ENCODE measurements around the gene MAN2A2. TPM values are rescaled to one million over a fixed set of nuclear protein-coding genes. Genes with fewer than 3 reads are reported as not detected.
"Not testable (repeated sequence)": the region's sequence is repeated elsewhere in the genome, so short reads cannot be mapped to it uniquely, and the experiment has no call there.

The MAN2A2 gene
- polyA plus RNA-seq, 10 donors: 21.2 to 44.6 (median 33.3) TPM

DNA sequence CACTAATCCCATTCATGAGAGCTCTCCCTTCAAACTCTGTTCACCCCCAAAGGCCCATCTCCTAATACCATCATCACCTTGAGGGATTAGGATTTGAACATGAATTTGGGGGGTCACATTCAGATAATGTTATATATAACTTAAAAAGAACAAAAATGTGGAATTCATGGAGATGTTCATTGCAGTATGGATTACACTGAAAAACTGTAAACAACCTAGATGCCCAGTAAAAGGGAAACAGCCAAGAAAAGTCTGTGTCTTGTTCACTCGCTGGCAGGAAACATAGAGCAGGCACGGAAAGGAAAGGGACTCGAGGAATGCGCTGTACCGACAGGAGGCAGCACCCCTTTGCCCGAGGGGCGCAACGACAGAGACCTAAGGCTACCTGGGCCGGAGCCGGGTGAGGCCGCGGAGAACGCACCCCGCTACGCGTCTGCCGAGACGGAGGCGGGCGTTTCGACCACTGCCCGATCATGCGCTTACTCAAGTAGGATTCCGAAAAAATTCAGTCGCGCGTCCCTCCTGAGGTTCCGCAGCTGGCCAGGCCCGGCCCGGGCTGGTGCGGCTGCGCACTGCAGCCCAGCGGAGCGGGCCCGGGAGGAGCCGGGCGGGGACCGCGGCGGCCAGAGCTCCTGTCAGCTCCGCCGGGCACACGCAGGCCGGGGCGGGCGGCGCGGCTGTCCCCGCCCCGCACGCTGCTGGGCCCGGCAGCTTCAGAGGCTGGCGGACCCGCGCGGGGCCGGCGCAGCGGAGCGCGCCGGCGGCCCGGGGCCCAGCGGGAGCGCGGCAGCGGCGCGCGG lies 862 bp upstream of the MAN2A2 start:
- DNase-seq: peak; percentile 70 to 93 (median 86)

DNA sequence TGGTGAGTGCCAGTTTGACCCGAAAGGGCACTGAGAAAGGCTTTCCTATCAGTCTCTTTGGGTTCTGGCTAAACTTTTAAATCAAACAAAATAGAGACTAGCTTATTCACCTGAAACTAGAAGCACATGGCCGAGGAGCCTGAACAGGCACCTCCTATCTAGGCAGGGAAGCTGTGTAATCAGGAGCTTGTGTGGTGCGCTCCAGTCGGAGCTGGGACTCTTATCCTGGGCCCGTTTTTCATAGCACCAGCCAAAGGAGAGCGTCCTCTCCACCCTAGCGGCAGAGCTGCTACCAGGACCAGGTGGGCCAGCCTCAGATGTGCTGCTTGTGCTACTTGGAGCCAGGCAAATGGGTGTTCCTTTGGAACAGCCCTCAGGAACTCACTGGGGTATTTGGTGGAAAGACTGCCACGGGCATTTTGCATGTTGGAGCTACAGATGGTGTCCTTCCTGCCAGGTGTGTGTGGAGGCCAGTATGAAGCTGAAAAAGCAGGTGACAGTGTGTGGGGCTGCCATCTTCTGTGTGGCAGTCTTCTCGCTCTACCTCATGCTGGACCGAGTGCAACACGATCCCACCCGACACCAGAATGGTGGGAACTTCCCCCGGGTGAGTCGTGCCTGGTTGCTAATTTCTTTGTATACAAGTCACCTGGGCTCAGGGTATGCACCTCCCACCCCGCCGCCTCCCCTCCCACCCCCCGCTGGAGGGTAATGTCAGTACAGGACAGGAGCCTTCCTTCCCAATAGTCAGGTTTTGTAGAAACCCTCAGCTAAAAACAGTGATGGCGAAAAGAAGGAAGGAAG lies 833 bp downstream of the MAN2A2 start:
- DNase-seq: no peak

DNA sequence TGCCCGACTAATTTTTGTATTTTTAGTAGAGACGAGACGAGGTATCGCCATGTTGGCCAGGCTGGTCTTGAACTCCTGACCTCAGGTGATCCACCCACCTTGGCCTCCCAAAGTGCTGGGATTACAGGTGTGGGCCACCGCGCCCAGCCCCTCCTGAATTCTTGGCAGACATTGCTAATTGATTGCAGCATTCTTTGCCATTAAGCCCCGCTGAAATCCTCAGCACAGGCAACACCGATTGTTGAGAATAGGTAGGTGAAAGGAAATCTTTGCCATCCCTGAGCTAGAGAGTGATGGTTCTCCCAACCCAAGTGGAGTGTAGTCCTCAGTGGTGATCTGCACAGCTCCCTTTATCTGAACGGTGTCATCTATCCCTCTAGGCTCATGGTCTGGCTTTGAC lies 1.6 kb downstream of the MAN2A2 start:
- DNase-seq: no peak

DNA sequence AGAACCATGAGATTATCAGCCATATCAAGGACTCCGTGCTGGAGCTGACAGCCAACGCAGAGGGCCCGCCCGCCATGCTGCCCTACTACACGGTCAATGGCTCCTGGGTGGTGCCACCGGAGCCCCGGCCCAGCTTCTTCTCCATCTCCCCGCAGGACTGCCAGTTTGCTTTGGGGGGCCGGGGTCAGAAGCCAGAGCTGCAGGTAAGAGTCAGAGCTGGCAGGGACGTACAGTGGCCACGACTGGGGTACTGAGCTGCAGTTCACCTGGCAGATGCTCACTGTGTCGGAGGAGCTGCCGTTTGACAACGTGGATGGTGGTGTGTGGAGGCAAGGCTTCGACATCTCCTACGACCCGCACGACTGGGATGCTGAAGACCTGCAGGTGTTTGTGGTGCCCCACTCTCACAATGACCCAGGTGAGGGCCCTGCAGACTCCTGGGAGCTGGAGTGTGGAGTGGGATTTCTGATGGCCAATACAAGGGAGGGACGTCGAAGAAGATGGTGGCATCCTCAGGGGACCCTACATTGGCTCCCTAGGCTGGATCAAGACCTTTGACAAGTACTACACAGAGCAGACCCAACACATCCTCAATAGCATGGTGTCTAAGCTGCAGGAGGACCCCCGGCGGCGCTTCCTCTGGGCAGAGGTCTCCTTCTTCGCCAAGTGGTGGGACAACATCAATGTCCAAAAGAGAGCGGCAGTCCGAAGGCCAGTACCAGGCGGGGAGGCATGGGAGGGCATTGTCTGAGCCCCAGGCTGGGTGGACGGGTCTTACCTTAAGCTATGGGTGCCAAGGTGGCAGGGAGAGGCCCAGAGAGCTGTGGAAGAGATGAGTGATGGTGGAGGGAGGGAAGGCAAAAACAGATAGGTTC lies 2.4 kb downstream of the MAN2A2 start:
- no peak for DNase-seq

DNA sequence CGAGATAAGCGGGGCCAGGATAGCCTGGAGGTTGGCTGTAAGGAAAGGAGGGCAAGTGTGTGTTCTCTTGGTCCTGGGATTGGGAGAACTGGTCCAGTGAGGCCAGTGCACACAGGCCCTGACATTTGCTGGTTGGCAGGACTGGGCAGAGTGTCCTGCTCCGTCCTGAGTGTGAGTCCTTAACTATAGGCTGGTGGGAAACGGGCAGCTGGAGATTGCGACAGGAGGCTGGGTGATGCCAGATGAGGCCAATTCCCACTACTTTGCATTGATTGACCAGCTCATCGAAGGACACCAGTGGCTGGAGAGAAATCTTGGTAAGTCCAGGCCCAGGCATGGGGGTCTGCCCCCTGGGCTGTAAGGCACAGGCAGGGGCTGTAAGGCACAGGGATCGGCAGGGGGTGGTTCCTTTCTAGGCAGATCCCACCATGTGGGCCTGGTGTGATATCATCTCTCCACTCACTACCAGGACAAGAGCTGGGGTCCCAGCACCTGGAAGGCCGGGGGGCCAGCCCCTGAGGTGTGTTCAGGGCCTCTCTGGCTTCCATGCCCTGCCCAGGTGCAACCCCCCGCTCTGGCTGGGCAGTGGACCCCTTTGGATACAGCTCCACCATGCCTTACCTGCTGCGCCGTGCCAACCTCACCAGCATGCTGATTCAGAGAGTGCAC lies 3.2 kb downstream of the MAN2A2 start:
- no peak for DNase-seq

DNA sequence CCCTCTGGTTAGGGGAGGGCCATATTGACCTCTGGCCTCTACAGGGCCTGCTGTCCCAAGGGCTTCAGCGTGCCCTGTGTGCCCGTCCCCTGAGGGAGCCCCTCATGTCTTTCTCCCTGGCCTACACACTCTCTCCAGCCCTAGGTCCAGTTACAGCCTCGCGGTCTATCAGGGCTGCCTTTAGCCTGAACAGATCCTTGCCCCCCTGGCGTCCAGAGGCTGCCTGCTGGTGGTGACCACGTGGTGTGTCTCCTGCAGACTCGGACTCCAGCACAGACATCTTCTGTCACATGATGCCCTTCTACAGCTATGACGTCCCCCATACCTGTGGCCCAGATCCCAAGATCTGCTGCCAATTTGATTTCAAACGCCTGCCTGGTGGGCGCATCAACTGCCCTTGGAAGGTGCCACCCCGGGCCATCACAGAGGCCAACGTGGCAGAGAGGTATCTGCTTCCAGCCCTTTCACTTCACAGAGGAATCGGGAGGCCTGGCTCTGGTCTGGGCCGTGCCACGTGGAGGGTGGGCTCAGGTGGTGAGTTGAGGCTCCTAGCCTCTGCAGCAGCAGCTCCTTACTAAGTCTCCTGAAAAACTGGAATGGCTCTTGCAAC lies 4.1 kb downstream of the MAN2A2 start:
- DNase-seq: no peak

DNA sequence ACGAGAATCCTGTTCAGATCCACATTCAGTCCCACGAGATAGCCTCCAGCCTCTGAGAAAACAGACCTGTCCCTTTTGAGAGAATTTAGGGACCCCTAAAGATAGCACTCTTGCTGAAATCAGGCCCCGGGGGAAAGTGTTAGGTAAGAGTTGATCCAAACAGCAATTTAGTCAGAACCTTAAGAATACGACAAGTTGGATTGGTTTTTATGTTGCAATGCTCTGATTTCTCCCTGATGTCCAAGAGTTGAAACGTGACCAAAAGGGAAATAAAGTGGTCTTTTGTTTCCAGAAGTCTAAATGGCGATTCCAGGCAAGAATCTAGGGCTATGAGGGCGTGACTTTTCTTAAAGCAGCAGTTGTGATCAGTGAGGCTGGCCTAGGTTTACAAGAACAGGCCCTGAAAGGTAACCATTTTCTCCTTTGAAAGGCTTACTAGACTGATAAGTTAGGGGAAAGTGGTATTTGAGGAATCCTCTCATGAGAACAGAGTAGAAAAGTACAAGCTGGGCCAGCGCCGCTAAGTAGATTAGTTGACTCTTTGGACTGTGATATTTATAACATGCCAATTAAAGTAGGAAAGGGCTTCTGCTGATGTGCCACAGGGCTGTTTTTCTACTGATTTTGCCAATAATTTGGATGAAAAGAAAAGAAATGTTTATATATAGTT lies 4.9 kb downstream of the MAN2A2 start:
- no peak for DNase-seq

DNA sequence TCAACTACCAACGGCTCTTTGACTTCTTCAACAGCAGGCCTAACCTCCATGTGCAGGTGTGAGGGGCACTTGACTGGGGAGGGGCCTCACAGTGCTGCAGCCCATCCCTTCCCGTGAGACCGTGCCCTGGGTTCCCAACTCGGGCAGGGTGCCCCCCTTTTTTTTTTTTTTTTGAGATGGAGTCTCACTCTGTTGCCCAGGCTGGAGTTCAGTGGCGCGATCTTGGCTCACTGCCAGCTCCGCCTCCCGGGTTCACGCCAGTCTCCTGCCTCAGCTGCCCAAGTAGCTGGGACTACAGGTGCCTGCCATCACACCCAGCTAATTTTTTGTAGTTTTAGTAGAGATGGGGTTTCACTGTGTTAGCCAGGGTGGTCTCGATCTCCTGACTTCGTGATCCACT lies 6.3 kb downstream of the MAN2A2 start:
- DNase-seq: not testable (repeated sequence)

DNA sequence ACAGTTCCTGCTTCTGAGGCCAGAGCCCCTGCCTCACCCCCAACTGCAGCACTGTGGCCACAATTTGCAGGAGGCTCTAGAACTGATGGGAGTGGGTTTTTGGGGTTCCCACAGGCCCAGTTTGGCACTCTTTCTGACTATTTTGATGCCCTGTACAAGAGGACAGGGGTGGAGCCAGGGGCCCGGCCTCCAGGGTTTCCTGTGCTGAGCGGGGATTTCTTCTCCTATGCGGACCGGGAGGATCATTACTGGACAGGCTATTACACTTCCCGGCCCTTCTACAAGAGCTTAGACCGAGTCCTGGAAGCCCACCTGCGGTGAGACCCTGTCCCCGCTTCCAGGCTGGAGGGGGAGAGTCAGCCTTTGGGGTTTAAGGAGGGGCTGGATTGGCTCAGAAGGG lies 6.9 kb downstream of the MAN2A2 start:
- DNase-seq: no peak

DNA sequence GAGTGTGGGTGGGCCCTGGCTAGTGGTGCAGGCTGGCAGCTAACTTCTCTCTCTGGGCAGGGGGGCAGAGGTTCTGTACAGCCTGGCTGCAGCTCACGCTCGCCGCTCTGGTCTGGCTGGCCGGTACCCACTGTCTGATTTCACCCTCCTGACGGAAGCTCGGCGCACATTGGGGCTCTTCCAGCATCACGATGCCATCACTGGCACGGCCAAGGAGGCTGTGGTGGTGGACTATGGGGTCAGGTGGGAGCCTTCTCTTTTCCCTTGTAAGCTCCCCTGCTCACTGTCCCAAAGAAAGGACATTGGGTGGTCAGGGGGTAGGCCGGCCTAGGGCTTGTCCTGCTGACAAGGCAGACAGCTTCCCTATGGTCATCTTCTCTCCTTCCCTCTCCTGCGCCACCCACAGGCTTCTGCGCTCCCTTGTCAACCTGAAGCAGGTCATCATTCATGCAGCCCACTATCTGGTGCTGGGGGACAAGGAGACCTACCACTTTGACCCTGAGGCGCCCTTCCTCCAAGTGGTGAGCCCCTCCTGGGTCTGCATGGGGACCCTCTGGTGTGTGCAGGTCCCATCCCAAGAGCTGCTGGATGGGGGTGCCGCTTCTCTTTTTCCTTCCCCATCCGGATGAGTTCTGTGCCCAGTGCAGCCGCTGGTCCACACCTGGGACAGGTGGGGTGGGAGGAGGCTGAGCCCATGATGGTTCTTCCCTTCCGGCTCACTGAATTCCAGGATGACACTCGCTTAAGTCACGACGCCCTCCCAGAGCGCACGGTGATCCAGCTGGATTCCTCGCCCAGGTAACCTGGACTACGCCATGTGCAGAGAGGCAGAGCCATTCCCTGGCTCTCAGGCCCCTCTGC lies 7.6 kb downstream of the MAN2A2 start:
- DNase-seq: no peak

DNA sequence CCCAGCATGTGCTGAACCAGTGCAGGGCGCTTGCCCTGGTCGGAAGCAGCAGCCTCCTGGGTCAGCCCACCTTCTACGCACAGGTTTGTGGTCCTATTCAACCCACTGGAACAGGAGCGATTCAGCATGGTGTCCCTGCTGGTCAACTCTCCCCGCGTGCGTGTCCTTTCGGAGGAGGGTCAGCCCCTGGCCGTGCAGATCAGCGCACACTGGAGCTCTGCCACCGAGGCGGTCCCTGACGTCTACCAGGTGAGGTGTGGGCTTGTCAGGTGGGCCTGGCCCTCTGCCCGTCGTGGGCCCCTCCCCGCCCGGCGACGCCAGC lies 8.2 kb downstream of the MAN2A2 start:
- no peak for DNase-seq

DNA sequence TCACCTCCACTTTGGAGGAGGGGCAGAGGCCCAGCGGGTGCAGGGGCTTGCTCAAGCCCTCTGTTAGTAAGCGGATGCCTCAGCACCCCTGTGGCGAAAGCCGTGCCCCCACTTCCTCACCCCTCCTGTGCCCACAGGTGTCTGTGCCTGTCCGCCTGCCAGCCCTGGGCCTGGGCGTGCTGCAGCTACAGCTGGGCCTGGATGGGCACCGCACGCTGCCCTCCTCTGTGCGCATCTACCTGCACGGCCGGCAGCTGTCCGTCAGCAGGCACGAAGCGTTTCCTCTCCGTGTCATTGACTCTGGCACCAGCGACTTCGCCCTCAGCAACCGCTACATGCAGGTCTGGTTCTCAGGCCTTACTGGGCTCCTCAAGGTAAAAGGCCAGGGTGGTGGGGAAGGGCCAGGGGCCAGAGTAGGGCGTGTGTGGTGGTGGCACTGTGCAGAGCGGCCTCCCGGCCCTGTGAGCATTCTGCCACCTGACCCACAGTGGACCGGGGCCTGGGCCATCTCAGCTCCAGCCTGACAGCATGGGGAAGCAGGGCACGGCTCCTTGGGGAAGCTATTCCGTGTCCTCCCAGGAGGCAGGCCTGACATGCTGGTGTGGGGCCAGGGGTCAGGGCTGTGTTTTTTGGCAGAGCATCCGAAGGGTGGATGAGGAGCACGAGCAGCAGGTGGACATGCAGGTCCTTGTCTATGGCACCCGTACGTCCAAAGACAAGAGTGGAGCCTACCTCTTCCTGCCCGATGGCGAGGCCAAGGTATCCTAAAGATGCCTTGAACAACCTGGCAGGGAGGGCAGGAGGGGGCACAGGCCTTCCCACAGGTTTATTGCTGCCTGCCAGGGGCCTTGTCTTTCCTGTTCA lies 9.0 kb downstream of the MAN2A2 start:
- no peak for DNase-seq

DNA sequence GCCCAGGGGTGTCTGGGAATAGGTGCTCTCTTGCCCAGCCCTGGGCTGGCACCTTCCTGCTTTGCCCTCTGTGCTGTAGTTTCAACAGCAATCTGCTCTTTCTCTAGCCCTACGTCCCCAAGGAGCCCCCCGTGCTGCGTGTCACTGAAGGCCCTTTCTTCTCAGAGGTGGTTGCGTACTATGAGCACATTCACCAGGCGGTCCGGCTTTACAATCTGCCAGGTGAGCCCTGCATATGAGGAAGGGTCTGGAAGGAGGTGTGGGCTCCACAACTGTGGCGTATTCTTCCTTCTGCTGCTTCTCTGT lies 9.6 kb downstream of the MAN2A2 start:
- DNase-seq: no peak

DNA sequence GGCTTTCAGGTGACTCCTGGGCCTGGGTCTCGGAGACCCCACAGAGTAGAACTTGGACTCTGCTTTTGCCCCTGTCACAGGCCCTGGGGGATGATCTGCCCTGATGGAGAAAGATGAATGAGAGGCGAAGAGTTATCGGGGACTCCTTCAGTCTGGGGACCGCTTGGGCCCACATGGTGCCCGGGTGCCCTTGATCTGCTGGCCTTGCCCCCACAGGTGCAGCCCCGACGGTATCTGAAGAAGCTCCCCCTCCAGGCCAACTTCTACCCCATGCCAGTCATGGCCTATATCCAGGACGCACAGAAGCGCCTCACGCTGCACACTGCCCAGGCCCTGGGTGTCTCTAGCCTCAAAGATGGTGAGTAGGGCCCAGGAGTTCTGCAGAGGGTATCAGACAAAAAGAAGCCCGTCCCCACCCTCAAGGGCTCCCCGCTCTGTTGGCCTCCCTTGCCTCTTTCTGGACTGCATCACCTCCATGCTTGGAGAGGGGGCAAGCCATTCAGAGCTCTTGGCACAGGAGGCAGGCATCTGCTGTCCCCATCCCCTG lies 10.4 kb downstream of the MAN2A2 start:
- no peak for DNase-seq

DNA sequence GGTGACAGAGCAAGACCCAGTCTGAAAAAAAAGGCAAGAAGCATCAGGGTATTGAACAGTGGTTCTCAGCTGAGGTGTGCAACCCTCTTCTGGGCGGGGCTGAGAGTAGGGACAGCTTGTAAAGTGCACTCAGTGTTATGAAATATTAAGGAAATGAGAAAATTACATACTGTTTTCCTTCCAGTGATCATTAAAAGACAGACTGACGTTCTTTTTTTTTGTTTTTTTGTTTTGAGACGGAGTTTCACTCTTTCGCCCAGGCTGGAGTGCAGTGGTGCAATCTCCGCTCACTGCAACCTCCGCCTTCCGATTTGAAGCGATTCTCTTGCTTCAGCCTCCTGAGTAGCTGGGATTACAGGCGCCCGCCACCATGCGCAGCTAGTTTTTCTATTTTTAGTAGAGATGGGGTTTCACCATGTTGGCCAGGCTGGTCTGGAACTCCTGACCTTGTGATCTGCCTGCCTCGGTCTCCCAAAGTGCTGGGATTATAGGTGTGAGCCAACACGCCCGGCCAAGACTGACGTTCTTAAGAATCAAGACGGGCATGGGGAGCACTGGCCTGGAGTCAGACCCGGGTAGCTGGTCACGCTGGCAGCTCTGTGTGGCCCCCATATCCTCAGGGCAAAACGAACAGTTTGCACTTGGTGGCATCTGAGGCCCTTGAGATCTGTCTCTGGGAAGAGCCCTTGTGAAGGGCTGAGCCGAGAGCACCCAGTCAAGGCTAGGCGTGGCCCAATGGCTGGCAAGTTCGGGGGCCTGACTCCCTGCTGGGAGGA lies 11.4 kb downstream of the MAN2A2 start:
- DNase-seq: no peak

DNA sequence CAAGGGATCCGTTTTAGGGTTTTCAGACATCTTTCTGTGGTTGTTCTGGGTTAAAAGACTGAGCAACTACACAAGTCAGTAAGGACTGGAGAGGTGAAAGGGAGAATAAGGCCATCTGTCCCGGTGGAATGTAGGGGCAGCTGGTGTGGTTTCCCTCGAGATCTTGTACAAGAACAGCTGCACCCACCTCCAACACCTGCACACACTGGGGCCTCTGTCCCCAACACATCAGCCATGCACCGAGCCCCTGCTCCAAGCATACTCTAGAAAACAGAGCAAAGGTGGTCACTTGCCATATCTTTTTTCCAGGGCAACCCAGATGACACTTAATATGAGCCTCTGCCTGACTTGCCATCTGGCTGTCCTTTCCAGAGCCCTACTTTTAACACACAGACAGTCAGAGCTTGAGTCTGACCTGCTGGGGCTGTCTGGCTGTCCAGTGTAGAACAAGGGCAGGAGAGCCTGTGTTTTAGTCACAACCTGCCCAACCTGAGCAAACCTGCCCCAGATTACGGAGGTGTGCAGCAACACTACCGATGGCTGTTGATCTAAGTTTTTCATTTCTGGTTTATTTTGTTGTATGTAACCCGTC lies 12.2 kb downstream of the MAN2A2 start:
- no peak for DNase-seq

DNA sequence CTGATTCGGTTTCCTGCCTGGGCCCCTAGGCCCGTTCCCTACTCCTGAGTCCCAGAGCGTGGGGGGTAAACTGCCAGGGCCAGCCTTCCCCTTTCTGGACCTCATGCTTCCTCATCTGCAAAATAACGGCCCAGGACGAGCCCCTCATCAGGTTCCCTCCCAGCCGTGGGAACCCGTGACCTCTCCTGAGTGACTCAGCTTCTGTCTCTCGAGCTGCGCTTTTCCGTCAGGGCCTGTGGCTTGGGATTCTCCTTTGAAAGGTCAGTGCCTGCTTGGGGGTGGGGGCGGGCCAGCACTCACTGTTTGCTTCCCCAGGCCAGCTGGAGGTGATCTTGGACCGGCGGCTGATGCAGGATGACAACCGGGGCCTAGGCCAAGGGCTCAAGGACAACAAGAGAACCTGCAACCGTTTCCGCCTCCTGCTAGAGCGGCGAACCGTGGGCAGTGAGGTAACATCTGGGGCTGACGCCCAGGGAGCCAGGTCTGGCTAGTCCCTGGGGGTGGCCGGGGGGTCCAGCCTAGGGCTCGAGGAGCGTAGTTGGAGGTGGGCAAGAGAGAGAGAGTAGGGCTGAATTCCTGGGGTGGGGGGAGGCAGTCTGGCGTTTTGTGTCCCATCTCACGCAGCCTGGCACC lies 12.8 kb downstream of the MAN2A2 start:
- DNase-seq: peak in 1 of 3 donors; percentile 21

All from muscle of back (tissue), 11 donors.